Measurements from ENCODE around the gene OR5T2.

DNA sequence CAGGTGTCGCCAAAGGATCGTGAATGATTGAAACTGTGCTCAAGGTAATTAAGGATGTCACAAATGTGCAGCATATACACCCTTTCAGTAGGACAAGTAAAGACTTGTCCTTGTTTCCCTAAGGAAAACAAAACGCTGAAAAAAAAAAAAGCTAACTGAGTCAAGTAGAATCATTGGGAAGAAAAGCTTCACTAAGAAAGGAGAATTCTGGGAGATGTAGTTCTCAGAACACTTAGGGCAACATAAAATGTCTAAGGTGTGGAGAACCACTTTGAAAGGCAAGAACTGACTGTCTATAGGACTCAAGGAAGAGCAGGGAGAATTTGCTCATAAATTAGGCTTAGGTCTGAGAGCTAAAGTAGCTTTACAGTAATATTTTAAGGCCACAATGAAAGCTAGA lies 37.0 kb upstream of the OR5T2 start:
- TF ChIP-seq EZH2phosphoT487 (IDR thresholded peaks at IDR 0.05; ENCODE audit: borderline replicate concordance, low read depth, low read length): no peak
- no peak for TF ChIP-seq CTCF (conservative IDR thresholded peaks at IDR 0.05; ENCODE audit: low read length)
